Spleen (tissue), 11 donors: ENCODE data around the gene C14orf132. TPM values are rescaled to one million over a fixed set of nuclear protein-coding genes. Genes with fewer than 3 reads are reported as not detected.

Experiments used
- DNase-seq: peaks from one replicate; pipeline ENCODE4 v3.0.0-alpha.2; 2020
- H3K27ac ChIP-seq, 8 donors: fragments of 200-600 bp; sonication (generic) in 7 of 8; 1 replicate in 4 of 8; 2 replicates in 4 of 8; pipeline versions ENCODE4 v1.5.0 to v1.8.0; 2016 to 2021; ENCODE audit warnings: inconsistent platforms in 4 of 8, mild to moderate bottlenecking in 4 of 8, moderate library complexity in 1 of 8
- H3K27me3 ChIP-seq, 7 donors: fragments of 200-600 bp; sonication (generic) in 6 of 7; replicated peaks in 1 of 7; 1 replicate in 4 of 7; 2 replicates in 3 of 7; pipeline versions ENCODE4 v1.5.0 to v1.8.0; 2016 to 2021; ENCODE audit warnings: inconsistent platforms in 3 of 7, mild to moderate bottlenecking in 1 of 7
- H3K36me3 ChIP-seq, 6 donors: fragments of 200-600 bp; sonication (generic) in 5 of 6; 1 replicate in 4 of 6; 2 replicates in 2 of 6; pipeline versions ENCODE4 v1.5.0 to v1.8.0; 2016 to 2021; ENCODE audit warnings: inconsistent platforms in 2 of 6
- H3K4me1 ChIP-seq, 6 donors: fragments of 200-600 bp; sonication (generic) in 5 of 6; 1 replicate in 3 of 6; 2 replicates in 3 of 6; pipeline versions ENCODE4 v1.5.0 to v1.8.0; 2016 to 2021; ENCODE audit warnings: inconsistent platforms in 3 of 6
- H3K4me3 ChIP-seq, 8 donors: fragments of 200-600 bp; sonication (generic) in 7 of 8; 1 replicate in 4 of 8; 2 replicates in 4 of 8; pipeline versions ENCODE4 v1.5.0 to v1.8.0; 2016 to 2021; ENCODE audit warnings: inconsistent platforms in 4 of 8, mild to moderate bottlenecking in 4 of 8, moderate library complexity in 2 of 8
- H3K9me3 ChIP-seq, 8 donors: fragments of 200-600 bp; sonication (generic) in 7 of 8; 1 replicate in 4 of 8; 2 replicates in 4 of 8; pipeline versions ENCODE4 v1.5.0 to v1.8.0; 2016 to 2021; ENCODE audit warnings: inconsistent platforms in 4 of 8
- CTCF ChIP-seq, 11 experiments: fragments of 200-600 bp in 7 of 11; fragments of 450-650 bp in 4 of 11; sonication (generic) in 4 of 11; IDR thresholded peaks in 8 of 11; conservative IDR thresholded peaks in 3 of 11; 1 replicate in 7 of 11; 2 replicates in 4 of 11; pipeline versions ENCODE4 v1.4.0 to v1.8.0; 2016 to 2021; ENCODE audit warnings: antibody characterized with exemption in 11 of 11, inconsistent platforms in 4 of 11, mild to moderate bottlenecking in 1 of 11
- POLR2A ChIP-seq, 3 donors: fragments of 450-650 bp; IDR thresholded peaks; one replicate each; pipeline ENCODE4 v1.5.1; 2017; ENCODE audit warnings: antibody characterized with exemption in 3 of 3, mild to moderate bottlenecking in 1 of 3
- POLR2AphosphoS5 ChIP-seq, 3 donors: sonication (generic); formaldehyde crosslinking; IDR thresholded peaks; one replicate each; pipeline ENCODE4 v1.5.1; 2017; ENCODE audit warnings: antibody characterized with exemption in 3 of 3
- WGBS, 5 donors: extraction: QIAGEN DNeasy Blood & Tissue Kit in 3 of 5; methylation state at CpG; one replicate each; pipeline versions ENCODE4 v1.1.5 to v1.1.7; 2013 to 2018; 5-methylcytosine and 5-hydroxymethylcytosine counted together
- intact Hi-C: fragments of 100-400 bp; cut with DNase I; formaldehyde crosslinking; loops from one replicate; pipeline ENCODE4 v1.15.0; 2023; ENCODE audit warnings: low total_unique reads
- polyA plus RNA-seq, 3 donors: library from polyadenylated mRNA; stranded (reverse); fragments of 200-250 nt; gene quantifications; one replicate each; pipeline ENCODE4 v1.2.1, GENCODE V29; 2013
- total RNA-seq, 7 donors: library from RNA; depleted of rRNA in 3 of 7; stranded (reverse); fragments of >200 nt in 3 of 7; fragmentation: NEBNext Ultra II Directional in 4 of 7; extraction: Animal tissue kit (Norgen Biotek cat#: 25700) in 4 of 7; gene quantifications; one replicate each; pipeline versions ENCODE4 v1.1.0 to v1.2.1, GENCODE V29; 2016 to 2021
- donor health status: healthy with polysubstance abuse.
- donor health status: DM: no; HTN: no; CAD: no; lungs with moderate emphysema.
- donor health status: DM: no; HTN: no; CAD: no.
- donor health status: Bipolar disorder and iron deficiency.
- donor health status: healthy.
- donor health status: DM: no; HTN: no; CAD: no.
- donor health status: DM: yes; HTN: yes; CAD: no.

Gene C14orf132
- total and polyA plus RNA-seq, 10 donors, result 1.8 to 16.4 (median 7.8) TPM

GRCh38 chr14:96049932-96050331 is 10.8 kb downstream of the C14orf132 start:
- H3K4me3 ChIP-seq, result no peak overlapping the region
- H3K4me1 ChIP-seq, result no peaks in the 10 kb centered on the region

GRCh38 chr14:96050482-96050881 is 11.3 kb downstream of the C14orf132 start:
- 88 to 96% (median 91%) methylated on average over 4 of the region's 4 CpGs for WGBS, 5 donors
- no peaks in the 10 kb centered on the region for H3K36me3 ChIP-seq
- TF ChIP-seq POLR2AphosphoS5 (IDR thresholded peaks at IDR 0.05), result no peak
- no peak for TF ChIP-seq POLR2A (IDR thresholded peaks at IDR 0.05)
- TF ChIP-seq CTCF (IDR thresholded peaks at IDR 0.05 in 8 of 11, conservative IDR thresholded peaks at IDR 0.05 in 3 of 11), result no peak
- H3K27me3 ChIP-seq, result peaks cover 0 to 21% (median 0%) of the 10 kb centered on the region in 7 donors
- intact Hi-C loops, result no loop called here
- H3K27ac ChIP-seq, result no peak overlapping the region
- no peaks in the 10 kb centered on the region for H3K9me3 ChIP-seq
- peak; percentile 7 for DNase-seq
- no peaks in the 10 kb centered on the region for H3K4me1 ChIP-seq
- no peak overlapping the region for H3K4me3 ChIP-seq

More at GRCh38 chr14:96049932-96050331, 10.8 kb downstream of the C14orf132 start:
- no peak for TF ChIP-seq POLR2A (IDR thresholded peaks at IDR 0.05)
- TF ChIP-seq CTCF (IDR thresholded peaks at IDR 0.05 in 8 of 11, conservative IDR thresholded peaks at IDR 0.05 in 3 of 11), result no peak
- TF ChIP-seq POLR2AphosphoS5 (IDR thresholded peaks at IDR 0.05), result no peak
- Histone ChIP-seq H3K27me3 (peaks cover 0 to 21% (median 0%) of the 10 kb centered on the region in 7 donors), H3K9me3 (no peaks in the 10 kb centered on the region), H3K27ac (no peak overlapping the region), H3K36me3 (no peaks in the 10 kb centered on the region)
- no peak for DNase-seq
- intact Hi-C loops, result no loop called here

GRCh38 chr14:96051231-96051630 is 12.1 kb downstream of the C14orf132 start:
- TF ChIP-seq POLR2A (IDR thresholded peaks at IDR 0.05) (no peak), CTCF (IDR thresholded peaks at IDR 0.05 in 8 of 11, conservative IDR thresholded peaks at IDR 0.05 in 3 of 11) (no peak), POLR2AphosphoS5 (IDR thresholded peaks at IDR 0.05) (no peak)
- Histone ChIP-seq H3K27me3 (peaks cover 0 to 28% (median 0%) of the 10 kb centered on the region in 7 donors), H3K27ac (no peak overlapping the region), H3K4me3 (no peak overlapping the region), H3K9me3 (no peaks in the 10 kb centered on the region), H3K4me1 (no peaks in the 10 kb centered on the region), H3K36me3 (no peaks in the 10 kb centered on the region)
- DNase-seq, result peak; percentile 29
- intact Hi-C loops, result no loop called here
- WGBS, 5 donors, result 50 to 94% (median 65%) methylated on average over 3 of the region's 3 CpGs

GRCh38 chr14:96051642-96052540 is 12.7 kb downstream of the C14orf132 start:
- Histone ChIP-seq H3K27ac (no peak overlapping the region), H3K27me3 (peaks cover 0 to 31% (median 0%) of the 10 kb centered on the region in 7 donors), H3K36me3 (no peaks in the 10 kb centered on the region), H3K4me1 (no peaks in the 10 kb centered on the region), H3K4me3 (no peak overlapping the region), H3K9me3 (no peaks in the 10 kb centered on the region)
- DNase-seq, result peak; percentile 52
- TF ChIP-seq POLR2AphosphoS5 (IDR thresholded peaks at IDR 0.05), result no peak
- TF ChIP-seq CTCF (IDR thresholded peaks at IDR 0.05 in 8 of 11, conservative IDR thresholded peaks at IDR 0.05 in 3 of 11), result peak in 1 of 11 experiments; percentile 24
- 72 to 78% (median 76%) methylated on average over 14 of the region's 14 CpGs for WGBS, 5 donors
- intact Hi-C loops, result no loop called here
